GM12892 (cell line): Measurements from ENCODE around the gene ARSA.

Source experiments
- POLR2A ChIP-seq: IDR thresholded peaks from 2 replicates; pipeline ENCODE4 v1.6.1; 2011; ENCODE audit warnings: low read depth, low read length, control low read depth
- POLR2AphosphoS5 ChIP-seq: IDR thresholded peaks from 2 replicates; pipeline ENCODE4 v1.6.1; 2011; ENCODE audit warnings: low read depth, low read length, control low read depth
- TAF1 ChIP-seq: IDR thresholded peaks from 2 replicates; pipeline ENCODE4 v1.6.1; 2011; ENCODE audit warnings: low read depth, mild to moderate bottlenecking, control low read depth, low read length, borderline replicate concordance

DNA sequence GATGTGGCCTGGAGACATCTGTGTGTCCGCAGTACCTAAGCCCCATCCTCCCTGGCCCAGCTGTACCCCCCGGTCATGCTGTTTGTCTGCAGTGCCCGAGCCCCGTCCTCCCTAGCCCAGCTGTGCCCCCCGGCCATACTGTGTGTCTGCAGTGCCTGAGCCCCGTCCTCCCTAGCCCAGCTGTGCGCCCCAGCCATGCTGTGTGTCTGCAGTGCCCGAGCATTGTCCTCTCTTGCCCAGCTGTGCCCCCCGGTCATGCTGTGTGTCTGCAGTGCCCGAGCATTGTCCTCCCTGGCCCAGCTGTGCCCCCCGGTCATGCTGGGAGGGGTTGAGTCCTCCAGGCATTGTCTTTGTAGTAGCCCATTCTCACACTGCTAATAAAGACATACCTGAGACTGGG lies 7.6 kb upstream of the ARSA start:
- TF ChIP-seq POLR2AphosphoS5 (no peak), POLR2A (no peak), TAF1 (no peak)
